Left hindlimb (tissue), 1 donor: ENCODE data around the gene PFAS.
A peak's percentile ranks its signal among the peaks of the same experiment; 100 is the strongest.

Experiments used
- DNase-seq: peaks from one replicate; pipeline ENCODE4 v3.0.0-alpha.2; 2018

Gene PFAS

DNA sequence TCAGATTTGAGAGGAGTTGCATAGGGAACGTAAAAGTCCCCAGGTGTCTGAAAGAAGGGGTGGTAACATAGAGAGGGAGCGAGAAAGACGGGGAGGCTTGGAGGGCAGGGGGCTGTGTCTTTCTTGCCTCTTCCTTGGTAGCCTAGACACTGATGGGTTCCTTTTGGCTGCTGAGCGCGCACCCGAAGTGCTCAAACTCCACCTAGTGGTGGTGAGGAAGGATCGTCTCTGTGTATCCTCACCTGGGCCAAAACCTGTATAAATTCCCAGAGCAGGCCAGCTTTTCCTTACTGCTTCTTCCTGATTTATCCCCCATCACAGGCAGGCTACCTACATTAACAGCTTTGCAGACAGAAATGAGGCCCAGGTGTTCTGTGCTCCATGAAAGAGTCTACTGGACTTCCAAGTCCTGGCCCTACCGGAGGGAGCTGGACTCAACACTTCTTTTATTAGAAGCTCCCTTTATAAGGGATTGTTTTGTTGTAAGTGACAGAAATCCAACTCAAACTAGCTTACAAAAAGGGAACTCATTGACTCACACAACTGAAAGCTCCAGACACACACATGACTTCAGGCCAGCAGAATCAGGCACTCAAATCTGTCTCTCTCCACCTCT is 51.6 kb downstream of the PFAS start:
- peak; percentile 59 for DNase-seq

DNA sequence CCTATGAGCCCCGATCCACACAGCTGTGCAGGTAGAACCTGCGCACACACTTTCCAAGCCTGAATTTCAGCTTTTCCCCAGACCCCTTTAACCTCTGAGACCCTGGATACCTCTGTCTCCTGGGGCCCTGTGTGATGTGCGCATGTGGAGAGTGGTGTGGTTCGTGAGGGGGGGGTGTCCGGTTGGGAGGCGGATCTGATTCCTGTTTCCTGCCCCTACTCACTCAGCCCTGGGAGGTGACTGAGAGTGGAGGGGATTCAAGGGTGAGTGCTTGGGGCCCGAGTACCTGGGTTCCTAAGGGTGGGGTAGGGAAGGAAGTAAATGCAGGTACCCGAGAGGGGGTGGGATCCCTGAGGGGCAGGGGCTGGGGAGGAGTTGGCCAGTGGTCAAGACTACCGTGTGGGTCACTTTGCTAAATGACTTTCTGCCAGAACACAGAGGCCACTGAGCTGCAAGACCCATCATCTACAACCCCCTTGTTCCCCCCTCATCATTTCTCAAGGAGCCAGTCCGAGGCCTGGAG is 61.6 kb downstream of the PFAS start:
- DNase-seq: no peak

DNA sequence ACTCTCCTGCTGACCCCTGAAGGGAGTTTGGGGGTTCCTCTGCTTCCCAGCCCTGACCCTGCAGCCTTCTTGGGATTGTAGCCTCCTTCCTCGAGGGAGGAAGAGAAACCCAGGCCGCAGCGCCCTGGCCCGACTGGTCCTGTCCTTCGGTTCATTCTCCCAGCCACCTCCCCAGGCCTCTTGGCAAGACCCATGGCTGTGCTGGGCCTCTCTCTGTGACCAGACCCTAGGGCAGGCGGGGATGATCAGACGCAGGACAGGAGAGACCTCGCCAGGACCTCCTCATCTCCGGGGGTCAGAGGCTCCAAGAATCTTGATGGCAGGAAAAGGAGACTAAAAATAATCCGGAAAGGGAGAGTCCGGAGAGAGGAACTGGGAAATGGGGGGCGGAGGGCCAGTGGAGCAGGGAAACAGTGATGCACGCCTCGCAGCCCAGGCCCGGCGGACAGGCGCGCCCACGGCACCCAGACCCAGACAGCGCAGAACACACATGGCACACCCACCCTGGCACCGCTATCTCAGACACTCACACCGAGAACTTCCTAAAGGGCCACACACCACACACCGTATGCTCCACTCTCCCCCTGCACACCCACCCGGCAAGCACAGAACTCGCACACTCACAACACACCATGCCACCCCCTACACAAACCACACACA is 62.2 kb downstream of the PFAS start:
- DNase-seq: no peak

DNA sequence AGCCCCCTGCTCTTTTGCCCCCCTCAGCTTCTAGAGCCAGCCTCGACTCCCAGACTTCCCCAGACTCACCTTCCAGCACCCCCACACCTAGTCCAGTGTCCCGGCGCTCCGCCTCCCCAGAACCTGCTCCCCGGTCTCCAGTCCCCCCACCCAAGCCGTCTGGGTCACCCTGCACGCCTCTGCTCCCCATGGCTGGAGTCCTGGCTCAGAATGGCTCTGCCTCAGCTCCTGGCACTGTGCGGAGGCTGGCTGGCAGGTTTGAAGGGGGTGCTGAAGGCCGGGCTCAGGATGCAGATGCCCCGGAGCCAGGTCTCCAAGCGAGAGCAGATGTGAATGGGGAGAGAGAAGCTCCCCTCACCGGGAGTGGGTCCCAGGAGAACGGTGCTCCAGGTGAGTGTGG is 63.2 kb downstream of the PFAS start:
- no peak for DNase-seq

DNA sequence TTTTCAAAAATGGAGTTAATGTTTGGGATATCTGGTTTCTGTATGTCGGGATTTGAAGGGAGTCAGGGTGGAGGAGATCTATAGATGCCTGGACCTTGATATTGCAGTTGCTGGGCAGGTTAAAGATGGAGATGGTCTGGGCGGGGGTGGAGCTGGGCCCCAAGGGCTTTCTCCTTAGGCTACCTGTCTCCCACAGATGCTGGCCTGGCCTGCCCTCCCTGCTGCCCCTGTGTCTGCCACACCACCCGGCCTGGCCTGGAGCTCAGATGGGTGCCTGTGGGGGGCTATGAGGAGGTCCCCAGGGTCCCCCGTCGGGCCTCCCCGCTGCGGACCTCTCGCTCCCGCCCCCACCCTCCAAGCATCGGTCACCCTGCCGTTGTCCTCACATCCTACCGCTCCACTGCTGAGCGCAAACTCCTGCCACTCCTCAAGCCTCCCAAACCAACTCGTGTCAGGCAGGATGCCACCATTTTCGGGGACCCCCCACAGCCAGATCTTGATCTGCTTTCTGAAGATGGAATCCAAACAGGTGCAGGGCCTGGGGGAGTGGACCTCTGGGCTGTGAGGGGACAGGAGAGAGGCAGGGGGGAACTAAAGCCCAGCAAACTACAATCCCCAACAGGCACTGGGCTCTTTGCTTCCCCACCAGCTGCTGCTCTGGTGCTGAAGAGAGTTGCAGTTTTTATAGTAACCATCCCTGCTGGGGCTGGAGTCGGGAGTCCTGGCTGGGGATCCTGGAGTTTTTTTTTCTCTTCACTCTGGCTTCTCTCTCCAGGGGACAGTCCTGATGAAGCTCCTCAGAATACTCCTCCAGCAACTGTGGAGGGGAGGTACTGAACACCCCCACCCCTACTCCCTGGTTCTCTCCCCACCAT is 63.9 kb downstream of the PFAS start:
- no peak for DNase-seq

DNA sequence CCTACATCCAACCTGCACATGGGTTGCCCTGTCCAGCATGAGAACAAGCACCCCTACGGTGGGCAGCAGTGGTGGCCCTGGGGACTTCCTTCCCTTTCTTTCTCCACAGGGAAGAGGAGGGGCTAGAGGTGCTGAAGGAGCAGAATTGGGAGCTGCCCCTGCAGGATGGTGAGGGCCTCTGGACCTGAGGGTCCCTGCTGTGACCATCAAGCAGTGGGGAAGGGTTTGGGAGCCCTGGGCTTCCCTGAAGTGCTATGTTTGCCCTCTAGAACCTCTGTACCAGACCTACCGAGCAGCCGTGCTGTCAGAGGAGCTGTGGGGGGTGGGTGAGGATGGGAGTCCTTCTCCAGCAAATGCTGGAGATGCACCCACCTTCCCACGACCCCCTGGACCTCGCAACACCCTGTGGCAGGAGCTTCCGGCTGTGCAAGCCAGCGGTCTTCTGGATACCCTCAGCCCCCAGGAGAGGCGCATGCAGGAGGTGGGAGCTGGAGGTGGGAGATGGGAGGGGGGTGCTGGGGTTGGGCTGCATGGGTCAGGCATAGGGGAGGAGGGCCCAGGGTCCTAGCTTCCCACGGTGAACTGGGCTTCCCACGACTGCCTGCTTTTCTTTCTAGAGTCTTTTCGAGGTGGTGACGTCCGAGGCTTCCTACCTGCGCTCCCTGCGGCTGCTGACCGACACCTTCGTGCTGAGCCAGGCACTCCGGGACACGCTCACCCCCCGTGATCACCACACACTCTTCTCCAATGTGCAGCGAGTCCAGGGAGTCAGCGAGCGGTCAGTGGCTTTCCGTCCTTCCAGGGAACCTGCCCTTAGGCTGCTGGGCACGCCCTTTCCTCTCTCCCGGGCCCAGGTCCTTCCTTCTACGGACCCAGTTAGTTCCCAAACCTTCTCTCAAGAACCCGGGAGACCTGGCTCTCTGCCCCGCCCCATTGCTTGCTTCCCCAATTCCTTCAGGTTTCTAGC is 66.0 kb downstream of the PFAS start:
- DNase-seq: no peak

DNA sequence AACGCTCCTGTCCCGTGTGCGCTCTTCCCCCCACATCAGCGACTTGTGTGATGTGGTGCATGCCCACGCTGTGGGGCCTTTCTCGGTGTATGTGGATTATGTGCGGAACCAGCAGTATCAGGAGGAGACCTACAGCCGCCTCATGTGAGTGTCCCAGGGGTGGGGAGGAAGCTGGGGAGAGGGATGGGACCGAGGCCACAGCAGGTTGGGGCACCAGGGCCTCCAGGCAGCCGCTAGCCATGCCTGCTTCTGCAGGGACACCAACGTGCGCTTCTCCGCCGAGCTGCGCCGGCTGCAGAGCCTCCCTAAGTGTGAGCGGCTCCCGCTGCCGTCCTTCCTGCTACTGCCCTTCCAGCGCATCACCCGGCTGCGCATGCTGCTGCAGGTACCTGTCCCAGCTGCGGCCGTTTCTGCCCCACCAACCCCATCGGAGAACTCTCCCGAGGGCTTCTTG is 66.7 kb downstream of the PFAS start:
- DNase-seq: no peak

DNA sequence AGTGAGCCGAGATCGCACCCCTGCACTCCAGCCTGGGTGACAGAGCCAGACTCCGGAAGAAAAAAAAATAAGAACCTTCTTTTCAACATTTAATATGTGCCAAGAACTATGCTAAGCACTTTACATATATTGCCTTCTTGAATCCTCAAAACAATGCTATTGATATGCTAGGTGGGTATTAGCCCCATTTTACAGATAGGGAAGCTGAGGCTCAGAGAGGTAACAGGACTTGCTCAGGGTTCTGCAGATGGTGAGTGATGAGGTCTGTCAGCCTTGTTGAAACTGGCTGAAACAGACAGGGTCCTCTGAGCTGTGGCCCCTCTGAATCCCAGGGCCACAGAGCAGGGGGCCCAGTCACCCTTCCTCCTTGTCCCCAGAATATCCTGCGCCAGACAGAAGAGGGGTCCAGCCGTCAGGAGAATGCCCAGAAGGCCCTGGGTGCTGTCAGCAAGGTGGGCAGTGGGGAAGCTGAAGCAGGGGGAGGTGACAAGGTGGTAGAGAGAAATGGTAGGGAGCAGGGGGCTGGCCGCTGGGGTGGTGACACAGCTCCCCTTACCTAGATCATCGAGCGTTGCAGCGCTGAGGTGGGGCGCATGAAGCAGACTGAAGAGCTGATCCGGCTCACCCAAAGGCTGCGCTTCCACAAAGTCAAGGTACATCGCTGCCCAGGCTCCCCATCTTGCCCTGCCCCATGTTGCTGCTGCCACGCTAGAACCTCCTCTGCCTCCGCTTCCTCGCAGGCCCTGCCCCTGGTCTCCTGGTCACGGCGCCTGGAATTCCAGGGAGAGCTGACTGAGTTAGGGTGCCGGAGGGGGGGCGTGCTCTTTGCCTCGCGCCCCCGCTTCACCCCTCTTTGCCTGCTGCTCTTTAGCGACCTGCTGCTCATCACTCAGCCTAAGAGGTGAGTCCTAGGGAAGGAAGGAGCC is 69.2 kb downstream of the PFAS start:
- DNase-seq: no peak
